Esophagus muscularis mucosa (tissue), 4 donors: ENCODE data around the gene GARIN3. TPM values are rescaled to one million over a fixed set of nuclear protein-coding genes. Genes with fewer than 3 reads are reported as not detected.

Experiments
- DNase-seq: peaks from one replicate; pipeline ENCODE4 v3.0.0-alpha.2; 2017; ENCODE audit errors: extremely low spot score
- H3K27ac ChIP-seq, 4 donors: fragments of 200-600 bp; sonication (generic); replicated peaks in 1 of 4; 1 replicate in 3 of 4; 2 replicates in 1 of 4; pipeline ENCODE4 v1.5.1; 2016 to 2019; ENCODE audit warnings: mild to moderate bottlenecking in 1 of 4
- H3K27me3 ChIP-seq, 4 donors: fragments of 200-600 bp; sonication (generic); one replicate each; pipeline versions ENCODE4 v1.5.1 to v1.6.0; 2016 to 2019
- H3K36me3 ChIP-seq, 4 donors: fragments of 200-600 bp; sonication (generic); one replicate each; pipeline ENCODE4 v1.5.1; 2016 to 2019
- H3K4me1 ChIP-seq, 4 donors: fragments of 200-600 bp; sonication (generic); one replicate each; pipeline ENCODE4 v1.5.1; 2016 to 2019
- H3K4me3 ChIP-seq, 4 donors: fragments of 200-600 bp; sonication (generic); 1 replicate in 2 of 4; 2 replicates in 2 of 4; pipeline ENCODE4 v1.5.1; 2016 to 2019; ENCODE audit warnings: mild to moderate bottlenecking in 4 of 4, moderate library complexity in 1 of 4
- H3K9me3 ChIP-seq, 4 donors: fragments of 200-600 bp; sonication (generic); 1 replicate in 3 of 4; 2 replicates in 1 of 4; pipeline ENCODE4 v1.5.1; 2016 to 2019
- EP300 ChIP-seq: sonication (generic); formaldehyde crosslinking; IDR thresholded peaks from one replicate; pipeline ENCODE4 v1.6.1; 2017; ENCODE audit warnings: antibody characterized with exemption
- POLR2A ChIP-seq: fragments of 450-650 bp; IDR thresholded peaks from one replicate; pipeline ENCODE4 v1.6.1; 2017; ENCODE audit warnings: antibody characterized with exemption, moderate library complexity, mild to moderate bottlenecking, low read depth
- POLR2AphosphoS5 ChIP-seq, 2 donors: sonication (generic); formaldehyde crosslinking; IDR thresholded peaks; one replicate each; pipeline ENCODE4 v1.6.1; 2017; ENCODE audit warnings: antibody characterized with exemption in 2 of 2
- WGBS: methylation state at CpG from one replicate; pipeline ENCODE4 v1.1.5; 2018; 5-methylcytosine and 5-hydroxymethylcytosine counted together
- intact Hi-C: fragments of 100-400 bp; cut with DNase I; formaldehyde crosslinking; loops from one replicate; pipeline ENCODE4 v1.15.1; 2023
- total RNA-seq, 4 donors: library from RNA; depleted of rRNA; stranded (reverse); fragments of >200 nt; gene quantifications; one replicate each; pipeline versions ENCODE4 v1.1.0 to v1.2.1, GENCODE V29; 2016
- TF ChIP-seq, protein P1 (sequence below), 3 experiments: fragments of 200-600 bp in 2 of 3; fragments of 450-650 bp in 1 of 3; sonication (generic) in 2 of 3; IDR thresholded peaks; one replicate each; pipeline ENCODE4 v1.5.1; 2017 to 2019; ENCODE audit warnings: antibody characterized with exemption in 3 of 3, mild to moderate bottlenecking in 2 of 3, moderate library complexity in 1 of 3

GARIN3 gene
- total RNA-seq, 4 donors from 2014 or later, result not detected

DNA sequence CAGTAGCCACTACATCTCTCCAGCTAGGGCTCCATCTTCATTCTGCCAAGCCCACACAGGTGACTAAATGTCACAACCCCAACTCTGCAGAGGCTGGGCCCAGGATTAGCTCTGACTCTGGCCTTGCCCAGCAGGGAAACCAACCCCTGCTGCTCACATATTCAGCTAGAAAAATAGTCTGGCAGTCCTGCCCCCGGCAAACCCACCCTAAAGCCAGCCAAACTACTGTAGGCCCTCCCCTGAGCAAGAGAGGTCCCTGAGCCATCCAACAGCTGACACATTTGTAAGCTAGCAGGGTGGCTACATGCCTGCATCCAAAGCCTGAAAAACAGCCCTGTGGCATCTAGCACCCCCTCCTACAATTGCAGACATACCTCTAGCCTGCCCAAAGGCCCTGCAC, 46.0 kb downstream of the GARIN3 start:
- peaks cover 0 to 7% (median 0%) of the 10 kb centered on the region in 4 donors for H3K9me3 ChIP-seq
- intact Hi-C loops, result no loop called here
- DNase-seq, result no peak
- WGBS, result no CpG with 5 or more reads among the region's 1 CpG
- no peaks in the 10 kb centered on the region for H3K27me3 ChIP-seq
- no peaks in the 10 kb centered on the region for H3K4me1 ChIP-seq
- H3K4me3 ChIP-seq, result no peak overlapping the region
- TF ChIP-seq EP300, result no peak
- TF ChIP-seq, protein P1, sequence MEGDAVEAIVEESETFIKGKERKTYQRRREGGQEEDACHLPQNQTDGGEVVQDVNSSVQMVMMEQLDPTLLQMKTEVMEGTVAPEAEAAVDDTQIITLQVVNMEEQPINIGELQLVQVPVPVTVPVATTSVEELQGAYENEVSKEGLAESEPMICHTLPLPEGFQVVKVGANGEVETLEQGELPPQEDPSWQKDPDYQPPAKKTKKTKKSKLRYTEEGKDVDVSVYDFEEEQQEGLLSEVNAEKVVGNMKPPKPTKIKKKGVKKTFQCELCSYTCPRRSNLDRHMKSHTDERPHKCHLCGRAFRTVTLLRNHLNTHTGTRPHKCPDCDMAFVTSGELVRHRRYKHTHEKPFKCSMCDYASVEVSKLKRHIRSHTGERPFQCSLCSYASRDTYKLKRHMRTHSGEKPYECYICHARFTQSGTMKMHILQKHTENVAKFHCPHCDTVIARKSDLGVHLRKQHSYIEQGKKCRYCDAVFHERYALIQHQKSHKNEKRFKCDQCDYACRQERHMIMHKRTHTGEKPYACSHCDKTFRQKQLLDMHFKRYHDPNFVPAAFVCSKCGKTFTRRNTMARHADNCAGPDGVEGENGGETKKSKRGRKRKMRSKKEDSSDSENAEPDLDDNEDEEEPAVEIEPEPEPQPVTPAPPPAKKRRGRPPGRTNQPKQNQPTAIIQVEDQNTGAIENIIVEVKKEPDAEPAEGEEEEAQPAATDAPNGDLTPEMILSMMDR (IDR thresholded peaks at IDR 0.05), result no peak
- no peak for TF ChIP-seq POLR2AphosphoS5 (IDR thresholded peaks at IDR 0.05)
- no peak for TF ChIP-seq POLR2A
- H3K27ac ChIP-seq, result no peak overlapping the region
- H3K36me3 ChIP-seq, result no peaks in the 10 kb centered on the region

DNA sequence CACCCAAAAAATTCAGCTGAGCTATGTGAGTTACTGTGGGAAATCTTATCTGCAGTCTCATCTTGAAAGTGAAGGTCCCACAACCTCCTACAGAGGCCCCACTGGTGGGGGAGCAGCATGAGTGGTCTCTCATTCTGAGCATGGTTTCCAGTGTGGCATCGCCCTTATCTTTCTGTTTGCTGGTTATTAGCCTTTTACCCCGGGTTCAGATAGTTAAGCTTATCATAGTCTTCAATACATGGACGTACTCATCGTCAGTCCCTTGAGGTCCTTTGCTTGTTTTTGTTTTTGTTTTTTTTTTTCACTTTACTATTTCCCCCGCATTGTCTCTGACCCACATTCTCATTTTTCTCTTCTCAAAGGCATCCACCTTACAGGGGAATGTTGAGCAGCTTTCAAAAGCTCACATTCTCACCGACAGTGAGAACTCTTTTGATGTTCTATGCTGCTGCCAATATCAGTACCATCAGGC, 49.5 kb downstream of the GARIN3 start:
- intact Hi-C loops, result no loop called here
- Histone ChIP-seq H3K4me1 (no peaks in the 10 kb centered on the region), H3K27ac (no peak overlapping the region), H3K9me3 (peaks cover 0 to 6% (median 0%) of the 10 kb centered on the region in 4 donors), H3K27me3 (no peaks in the 10 kb centered on the region), H3K36me3 (no peaks in the 10 kb centered on the region), H3K4me3 (no peak overlapping the region)
- no peak for TF ChIP-seq POLR2A
- no peak for TF ChIP-seq POLR2AphosphoS5 (IDR thresholded peaks at IDR 0.05)
- no peak for TF ChIP-seq EP300
- TF ChIP-seq, protein P1 (IDR thresholded peaks at IDR 0.05), result no peak
- 74% methylated on average over 6 of the region's 6 CpGs for WGBS
- no peak for DNase-seq

DNA sequence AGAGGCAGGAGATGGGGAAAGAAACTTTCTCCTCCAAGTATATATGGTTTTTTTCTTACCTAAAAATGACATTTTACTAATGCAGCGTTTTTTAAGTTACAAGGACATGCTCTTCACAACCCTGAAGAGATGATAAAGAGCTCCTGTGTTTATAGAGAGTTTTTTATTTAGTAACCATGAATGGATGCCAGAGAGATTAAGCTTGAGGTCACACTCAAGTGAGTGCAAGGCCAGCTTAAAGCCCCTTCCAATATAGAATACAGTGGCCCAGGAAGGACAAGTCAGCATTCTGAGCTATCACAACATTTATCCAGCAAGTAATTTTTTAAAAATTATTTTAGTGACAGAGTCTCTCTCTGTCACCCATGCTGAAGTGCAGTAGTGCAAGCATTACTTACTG, 50.6 kb downstream of the GARIN3 start:
- no peak overlapping the region for H3K27ac ChIP-seq
- H3K36me3 ChIP-seq, result no peaks in the 10 kb centered on the region
- no peaks in the 10 kb centered on the region for H3K4me1 ChIP-seq
- H3K27me3 ChIP-seq, result no peaks in the 10 kb centered on the region
- intact Hi-C loops, result no loop called here
- WGBS, result 52% methylated on average over 1 of the region's 1 CpG
- DNase-seq, result no peak
- no peak overlapping the region for H3K4me3 ChIP-seq
- no peak for TF ChIP-seq POLR2A
- no peak for TF ChIP-seq POLR2AphosphoS5 (IDR thresholded peaks at IDR 0.05)
- TF ChIP-seq, protein P1 (IDR thresholded peaks at IDR 0.05), result no peak
- no peak for TF ChIP-seq EP300
- no peaks in the 10 kb centered on the region for H3K9me3 ChIP-seq

DNA sequence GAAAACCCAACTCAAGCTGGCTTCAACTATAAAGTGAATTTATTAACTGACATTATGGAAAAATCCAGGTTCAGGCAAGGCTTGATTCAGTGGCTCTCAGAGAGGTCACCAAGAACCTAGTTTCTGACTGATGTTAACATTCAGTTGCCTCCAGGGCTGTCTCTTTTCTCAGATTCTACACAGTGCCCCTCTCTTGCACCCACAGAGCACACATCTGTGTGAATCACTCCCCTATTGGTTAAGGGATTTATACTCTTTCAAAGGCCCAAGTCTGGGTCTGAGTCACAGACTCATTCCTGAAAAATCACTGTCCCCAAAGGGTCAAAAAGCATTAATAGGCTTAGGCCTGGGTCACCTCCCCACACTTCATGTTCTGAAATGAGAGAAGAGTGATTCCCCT, 51.1 kb downstream of the GARIN3 start:
- TF ChIP-seq POLR2AphosphoS5 (IDR thresholded peaks at IDR 0.05) (no peak), EP300 (no peak), POLR2A (no peak)
- TF ChIP-seq, protein P1 (IDR thresholded peaks at IDR 0.05), result no peak
- Histone ChIP-seq H3K4me1 (no peaks in the 10 kb centered on the region), H3K4me3 (no peak overlapping the region), H3K27ac (no peak overlapping the region), H3K27me3 (no peaks in the 10 kb centered on the region), H3K36me3 (no peaks in the 10 kb centered on the region), H3K9me3 (no peaks in the 10 kb centered on the region)
- no peak for DNase-seq
- intact Hi-C loops, result no loop called here

DNA sequence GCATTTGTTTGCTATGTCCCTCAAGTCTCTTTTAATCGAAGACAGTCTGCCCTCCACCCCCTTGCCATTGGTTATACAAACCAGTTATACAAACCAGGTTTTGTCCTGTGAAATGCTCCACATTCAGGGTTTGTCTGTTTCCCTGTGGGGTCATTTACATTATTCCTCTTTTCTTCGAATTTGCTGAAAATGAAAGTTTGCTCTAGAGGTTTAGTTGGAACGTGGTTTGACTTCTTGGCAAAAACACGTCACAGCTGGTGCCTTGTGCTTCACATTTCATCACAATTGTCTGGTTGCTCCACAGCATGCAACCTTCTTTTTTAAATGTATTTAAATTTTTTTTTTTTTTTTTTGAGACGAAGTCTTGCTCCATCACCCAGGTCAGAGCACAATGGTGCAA, 53.1 kb downstream of the GARIN3 start:
- Histone ChIP-seq H3K36me3 (no peaks in the 10 kb centered on the region), H3K27me3 (no peaks in the 10 kb centered on the region), H3K27ac (no peak overlapping the region), H3K4me3 (no peak overlapping the region), H3K9me3 (no peaks in the 10 kb centered on the region), H3K4me1 (no peaks in the 10 kb centered on the region)
- DNase-seq, result no peak
- intact Hi-C loops, result no loop called here
- WGBS, result 54% methylated on average over 5 of the region's 5 CpGs
- TF ChIP-seq POLR2AphosphoS5 (IDR thresholded peaks at IDR 0.05), result no peak
- TF ChIP-seq POLR2A, result no peak
- TF ChIP-seq EP300, result no peak
- TF ChIP-seq, protein P1 (IDR thresholded peaks at IDR 0.05), result no peak
